HG03442 (cell line): Measurements from ENCODE around the gene TRPT1.
A peak's percentile ranks its signal among the peaks of the same experiment; 100 is the strongest.

Experiments used
- ATAC-seq: cut with Tn5 transposase; IDR thresholded peaks from one replicate; pipeline ENCODE4 v1.9.1; 2021; ENCODE audit warnings: mild to moderate bottlenecking, moderate library complexity; ENCODE audit not compliant: unreplicated experiment

TRPT1 gene

GRCh38 chr11:64210301-64211020 lies 15.5 kb downstream of the TRPT1 start:
- no peak for ATAC-seq

- ATAC-seq = no peak
Measured at GRCh38 chr11:64209563-64209843, 16.5 kb downstream of the TRPT1 start.

GRCh38 chr11:64208796-64209562 lies 17.0 kb downstream of the TRPT1 start:
- no peak for ATAC-seq

- ATAC-seq = no peak
Measured at GRCh38 chr11:64208086-64208795, 17.7 kb downstream of the TRPT1 start.

GRCh38 chr11:64207256-64208085 lies 18.5 kb downstream of the TRPT1 start:
- ATAC-seq = peak; percentile 47

- peak; percentile 6 for ATAC-seq
Measured at GRCh38 chr11:64206457-64207255, 19.3 kb downstream of the TRPT1 start, which contains the start of gene FERMT3. TSS of gene FERMT3 (plus strand) at chr11:64206721. CDS start at chr11:64207365, 644 bp downstream.

- no peak for ATAC-seq
Measured at GRCh38 chr11:64204464-64204989, 21.5 kb downstream of the TRPT1 start.

GRCh38 chr11:64204080-64204440 lies 21.9 kb downstream of the TRPT1 start:
- no peak for ATAC-seq

- no peak for ATAC-seq
Measured at GRCh38 chr11:64203421-64204079, 22.4 kb downstream of the TRPT1 start.

GRCh38 chr11:64202992-64203391 lies 23.0 kb downstream of the TRPT1 start:
- ATAC-seq = no peak

GRCh38 chr11:64201543-64201942 lies 24.4 kb downstream of the TRPT1 start:
- no peak for ATAC-seq

- ATAC-seq = no peak
Measured at GRCh38 chr11:64198511-64198910, 27.5 kb downstream of the TRPT1 start.

- no peak for ATAC-seq
Measured at GRCh38 chr11:64196626-64197025, 29.4 kb downstream of the TRPT1 start.

- ATAC-seq = no peak
Measured at GRCh38 chr11:64192434-64192833, 33.6 kb downstream of the TRPT1 start.

GRCh38 chr11:64186492-64187165 lies 39.4 kb downstream of the TRPT1 start:
- ATAC-seq = peak; percentile 4

- ATAC-seq = peak; percentile 76
Measured at GRCh38 chr11:64185693-64186491, 40.1 kb downstream of the TRPT1 start, which contains the start of gene STIP1. TSS of gene STIP1 (plus strand) at chr11:64186171. CDS start at chr11:64186262, 91 bp downstream.

- peak; percentile 12 for ATAC-seq
Measured at GRCh38 chr11:64185175-64185692, 40.8 kb downstream of the TRPT1 start.

GRCh38 chr11:64183890-64184289 lies 42.1 kb downstream of the TRPT1 start:
- ATAC-seq = no peak
